Iris pigment epithelial cell (primary cell): ENCODE measurements around the gene DLL1.

Source experiments
- DNase-seq: peaks from one replicate; pipeline ENCODE4 v3.0.0-alpha.2; 2011; ENCODE audit warnings: low read depth

Gene DLL1

GRCh38 chr6:170294813-170295509, 4.1 kb upstream of the DLL1 start:
- DNase-seq: no peak

GRCh38 chr6:170294298-170294730, 3.4 kb upstream of the DLL1 start:
- no peak for DNase-seq

GRCh38 chr6:170293341-170294231, 2.7 kb upstream of the DLL1 start:
- DNase-seq: no peak

- DNase-seq: no peak
Observed at GRCh38 chr6:170292407-170293158, 1.7 kb upstream of the DLL1 start.

- DNase-seq: no peak
Observed at GRCh38 chr6:170292111-170292406, 1.2 kb upstream of the DLL1 start.

- no peak for DNase-seq
Observed at GRCh38 chr6:170291271-170292110, 613 bp upstream of the DLL1 start.

- no peak for DNase-seq
Observed at GRCh38 chr6:170289951-170290295, 955 bp downstream of the DLL1 start.

- no peak for DNase-seq
Observed at GRCh38 chr6:170289180-170289931, 1.5 kb downstream of the DLL1 start.

GRCh38 chr6:170288852-170289179, 2.1 kb downstream of the DLL1 start:
- no peak for DNase-seq

GRCh38 chr6:170288091-170288631, 2.7 kb downstream of the DLL1 start:
- no peak for DNase-seq

GRCh38 chr6:170287371-170287876, 3.5 kb downstream of the DLL1 start:
- DNase-seq: no peak

GRCh38 chr6:170286934-170287265, 4.0 kb downstream of the DLL1 start:
- DNase-seq: no peak

- DNase-seq: no peak
Observed at GRCh38 chr6:170286246-170286933, 4.5 kb downstream of the DLL1 start.

GRCh38 chr6:170285482-170285881, 5.4 kb downstream of the DLL1 start:
- DNase-seq: no peak

- DNase-seq: no peak
Observed at GRCh38 chr6:170284866-170285469, 5.9 kb downstream of the DLL1 start.

GRCh38 chr6:170284126-170284773, 6.6 kb downstream of the DLL1 start:
- no peak for DNase-seq

GRCh38 chr6:170283212-170284081, 7.4 kb downstream of the DLL1 start:
- DNase-seq: no peak

- no peak for DNase-seq
Observed at GRCh38 chr6:170282512-170283158, 8.2 kb downstream of the DLL1 start.
